ENCODE data around the gene PTGES3. TPM values are rescaled to one million over a fixed set of nuclear protein-coding genes. Genes with fewer than 3 reads are reported as not detected.

PTGES3 gene
- total RNA-seq, 1 donor from 2014 or later, result 180 TPM

GRCh38 chr12:56670836-56671235 lies 17.2 kb downstream of the PTGES3 start:
- no peak for DNase-seq
- Mint-ChIP-seq H3K4me1 (ENCODE audit: low read depth, unreplicated experiment) (no peaks in the 10 kb centered on the region), H3K9me3 (ENCODE audit: unreplicated experiment) (no peaks in the 10 kb centered on the region), H3K27me3 (ENCODE audit: unreplicated experiment) (no peaks in the 10 kb centered on the region), H3K4me3 (ENCODE audit: unreplicated experiment) (no peak overlapping the region), H3K36me3 (ENCODE audit: unreplicated experiment) (no peaks in the 10 kb centered on the region), H3K27ac (ENCODE audit: unreplicated experiment) (no peak overlapping the region)
- TF ChIP-seq, protein P1, sequence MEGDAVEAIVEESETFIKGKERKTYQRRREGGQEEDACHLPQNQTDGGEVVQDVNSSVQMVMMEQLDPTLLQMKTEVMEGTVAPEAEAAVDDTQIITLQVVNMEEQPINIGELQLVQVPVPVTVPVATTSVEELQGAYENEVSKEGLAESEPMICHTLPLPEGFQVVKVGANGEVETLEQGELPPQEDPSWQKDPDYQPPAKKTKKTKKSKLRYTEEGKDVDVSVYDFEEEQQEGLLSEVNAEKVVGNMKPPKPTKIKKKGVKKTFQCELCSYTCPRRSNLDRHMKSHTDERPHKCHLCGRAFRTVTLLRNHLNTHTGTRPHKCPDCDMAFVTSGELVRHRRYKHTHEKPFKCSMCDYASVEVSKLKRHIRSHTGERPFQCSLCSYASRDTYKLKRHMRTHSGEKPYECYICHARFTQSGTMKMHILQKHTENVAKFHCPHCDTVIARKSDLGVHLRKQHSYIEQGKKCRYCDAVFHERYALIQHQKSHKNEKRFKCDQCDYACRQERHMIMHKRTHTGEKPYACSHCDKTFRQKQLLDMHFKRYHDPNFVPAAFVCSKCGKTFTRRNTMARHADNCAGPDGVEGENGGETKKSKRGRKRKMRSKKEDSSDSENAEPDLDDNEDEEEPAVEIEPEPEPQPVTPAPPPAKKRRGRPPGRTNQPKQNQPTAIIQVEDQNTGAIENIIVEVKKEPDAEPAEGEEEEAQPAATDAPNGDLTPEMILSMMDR (IDR thresholded peaks at IDR 0.05; ENCODE audit: partially characterized antibody, unreplicated experiment), result no peak

DNA sequence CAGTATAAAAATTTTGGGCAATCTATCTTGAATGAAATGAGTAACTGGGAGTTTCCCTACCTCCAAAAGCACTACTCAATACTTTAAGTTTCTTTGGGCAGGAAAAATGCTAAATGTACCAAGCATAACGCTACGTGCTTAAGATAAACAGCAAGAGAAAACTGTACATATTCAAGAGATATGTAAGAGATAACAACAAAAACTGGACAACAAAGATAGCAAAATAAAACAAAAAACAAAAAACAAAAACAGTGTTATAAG lies 20.0 kb downstream of the PTGES3 start:
- Mint-ChIP-seq H3K27ac (ENCODE audit: unreplicated experiment) (peak overlapping the region; percentile 38), H3K36me3 (ENCODE audit: unreplicated experiment) (peaks cover under 1% of the 10 kb centered on the region), H3K4me1 (ENCODE audit: low read depth, unreplicated experiment) (no peaks in the 10 kb centered on the region), H3K4me3 (ENCODE audit: unreplicated experiment) (no peak overlapping the region), H3K27me3 (ENCODE audit: unreplicated experiment) (no peaks in the 10 kb centered on the region), H3K9me3 (ENCODE audit: unreplicated experiment) (no peaks in the 10 kb centered on the region)
- TF ChIP-seq, protein P1 (IDR thresholded peaks at IDR 0.05; ENCODE audit: partially characterized antibody, unreplicated experiment), result no peak
- no peak for DNase-seq

DNA sequence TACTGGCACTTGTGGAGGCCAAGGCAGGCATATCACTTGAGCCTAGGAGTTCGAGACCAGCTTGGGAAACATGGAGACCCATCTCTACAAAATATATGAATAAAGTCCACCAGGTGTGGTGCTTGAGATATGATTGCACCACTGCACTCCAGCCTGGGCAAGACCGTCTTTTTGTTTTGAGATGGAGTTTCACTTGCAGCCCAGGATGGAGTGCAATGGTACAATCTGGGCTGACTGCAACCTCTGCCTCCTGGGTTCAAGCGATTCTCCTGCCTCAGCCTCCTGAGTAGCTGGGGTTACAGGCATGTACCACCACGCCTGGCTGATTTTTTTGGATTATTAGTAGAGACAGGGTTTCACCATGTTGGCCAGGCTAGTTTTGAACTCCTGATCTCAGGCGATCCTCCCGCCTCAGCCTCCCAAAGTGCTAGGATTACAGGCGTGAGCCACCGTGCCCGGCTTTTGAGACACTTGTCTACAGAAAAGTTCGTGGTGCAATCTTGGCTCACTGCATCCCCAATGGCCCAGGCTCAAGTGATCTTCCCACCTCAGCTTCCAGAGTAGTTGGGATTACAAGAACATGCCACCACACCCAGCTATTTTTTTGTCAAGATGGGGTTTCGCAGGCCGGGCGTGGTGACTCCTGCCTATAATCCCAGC lies 26.0 kb downstream of the PTGES3 start:
- TF ChIP-seq, protein P1 (IDR thresholded peaks at IDR 0.05; ENCODE audit: partially characterized antibody, unreplicated experiment), result no peak
- H3K9me3 Mint-ChIP-seq (ENCODE audit: unreplicated experiment), result no peaks in the 10 kb centered on the region
- no peak overlapping the region for H3K27ac Mint-ChIP-seq (ENCODE audit: unreplicated experiment)
- peaks cover 4% of the 10 kb centered on the region for H3K27me3 Mint-ChIP-seq (ENCODE audit: unreplicated experiment)
- H3K4me3 Mint-ChIP-seq (ENCODE audit: unreplicated experiment), result no peak overlapping the region
- DNase-seq, result no peak
- no peaks in the 10 kb centered on the region for H3K4me1 Mint-ChIP-seq (ENCODE audit: low read depth, unreplicated experiment)
- H3K36me3 Mint-ChIP-seq (ENCODE audit: unreplicated experiment), result peaks cover 4% of the 10 kb centered on the region

GRCh38 chr12:56661560-56661959 lies 26.5 kb downstream of the PTGES3 start:
- no peak for DNase-seq
- Mint-ChIP-seq H3K9me3 (ENCODE audit: unreplicated experiment) (no peaks in the 10 kb centered on the region), H3K27ac (ENCODE audit: unreplicated experiment) (no peak overlapping the region), H3K4me3 (ENCODE audit: unreplicated experiment) (no peak overlapping the region), H3K4me1 (ENCODE audit: low read depth, unreplicated experiment) (no peaks in the 10 kb centered on the region), H3K27me3 (ENCODE audit: unreplicated experiment) (peaks cover 4% of the 10 kb centered on the region), H3K36me3 (ENCODE audit: unreplicated experiment) (peaks cover 4% of the 10 kb centered on the region)
- TF ChIP-seq, protein P1 (IDR thresholded peaks at IDR 0.05; ENCODE audit: partially characterized antibody, unreplicated experiment), result no peak

DNA sequence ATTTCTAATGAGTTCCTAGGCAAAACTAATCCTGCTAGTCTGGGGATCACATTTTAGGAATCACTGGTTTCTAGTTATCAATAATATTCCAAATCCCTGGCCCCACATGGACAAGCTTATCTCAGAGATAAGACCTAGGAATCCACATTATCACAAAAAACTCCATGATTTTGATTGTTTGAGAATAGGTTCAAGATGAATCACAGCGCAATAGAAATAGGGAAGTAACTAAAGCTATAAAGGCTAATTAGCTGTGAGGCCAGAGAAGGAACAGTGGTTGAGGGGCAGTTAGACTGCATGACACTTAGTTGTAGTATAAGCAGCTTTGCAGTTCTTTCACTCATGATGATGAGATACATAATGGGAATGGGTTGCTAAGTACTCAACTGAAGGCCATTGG lies 29.2 kb downstream of the PTGES3 start:
- no peak for DNase-seq
- Mint-ChIP-seq H3K4me3 (ENCODE audit: unreplicated experiment) (no peak overlapping the region), H3K9me3 (ENCODE audit: unreplicated experiment) (peaks cover 9% of the 10 kb centered on the region), H3K27ac (ENCODE audit: unreplicated experiment) (no peak overlapping the region), H3K27me3 (ENCODE audit: unreplicated experiment) (peaks cover 4% of the 10 kb centered on the region), H3K4me1 (ENCODE audit: low read depth, unreplicated experiment) (no peaks in the 10 kb centered on the region), H3K36me3 (ENCODE audit: unreplicated experiment) (peaks cover 13% of the 10 kb centered on the region)
- TF ChIP-seq, protein P1 (IDR thresholded peaks at IDR 0.05; ENCODE audit: partially characterized antibody, unreplicated experiment), result no peak
